Measurements from ENCODE around the gene COMMD1. TPM values are rescaled to one million over a fixed set of nuclear protein-coding genes. Genes with fewer than 3 reads are reported as not detected.

COMMD1 gene
- polyA plus RNA-seq, 3 donors from 2014 or later: 69.3 to 82.1 (median 78.9) TPM

DNA sequence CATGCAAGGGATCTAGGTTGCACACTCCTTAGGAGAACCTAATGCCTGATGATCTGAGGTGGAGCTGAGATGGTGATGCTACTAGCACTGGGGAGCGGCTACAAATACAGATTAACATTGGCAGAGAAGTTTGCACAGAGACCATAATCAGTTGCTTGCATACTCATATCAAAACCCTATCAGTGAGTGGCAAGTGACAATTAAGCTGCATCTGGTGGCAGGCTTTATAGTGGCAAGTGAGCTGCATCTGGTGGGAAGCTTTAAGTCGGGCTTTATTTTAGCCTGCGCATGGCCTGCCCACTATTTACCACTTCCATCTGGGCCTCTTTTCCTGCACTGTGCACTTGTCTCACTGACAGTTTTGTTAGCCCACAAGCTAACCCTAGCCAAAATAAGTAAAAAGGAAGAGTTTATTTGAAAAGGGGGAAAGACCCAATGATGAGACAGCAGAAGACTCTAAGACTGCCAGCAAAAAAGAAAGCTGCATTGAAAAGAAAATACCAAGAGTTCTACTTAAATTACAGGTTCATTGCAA, 149.5 kb downstream of the COMMD1 start:
- no peak overlapping the region for H3K4me3 Mint-ChIP-seq
- H3K4me1 Mint-ChIP-seq: peaks cover 0 to 18% of the 10 kb centered on the region in 2 donors
- H3K9me3 Mint-ChIP-seq: no peaks in the 10 kb centered on the region
- H3K27ac Mint-ChIP-seq: no peak overlapping the region
- peaks cover 6 to 9% (median 6%) of the 10 kb centered on the region in 3 donors for H3K36me3 Mint-ChIP-seq
- H3K27me3 Mint-ChIP-seq (ENCODE audit: low read depth in 3 of 3): peaks cover 0 to 2% (median 0%) of the 10 kb centered on the region in 3 donors
- no peak for DNase-seq

DNA sequence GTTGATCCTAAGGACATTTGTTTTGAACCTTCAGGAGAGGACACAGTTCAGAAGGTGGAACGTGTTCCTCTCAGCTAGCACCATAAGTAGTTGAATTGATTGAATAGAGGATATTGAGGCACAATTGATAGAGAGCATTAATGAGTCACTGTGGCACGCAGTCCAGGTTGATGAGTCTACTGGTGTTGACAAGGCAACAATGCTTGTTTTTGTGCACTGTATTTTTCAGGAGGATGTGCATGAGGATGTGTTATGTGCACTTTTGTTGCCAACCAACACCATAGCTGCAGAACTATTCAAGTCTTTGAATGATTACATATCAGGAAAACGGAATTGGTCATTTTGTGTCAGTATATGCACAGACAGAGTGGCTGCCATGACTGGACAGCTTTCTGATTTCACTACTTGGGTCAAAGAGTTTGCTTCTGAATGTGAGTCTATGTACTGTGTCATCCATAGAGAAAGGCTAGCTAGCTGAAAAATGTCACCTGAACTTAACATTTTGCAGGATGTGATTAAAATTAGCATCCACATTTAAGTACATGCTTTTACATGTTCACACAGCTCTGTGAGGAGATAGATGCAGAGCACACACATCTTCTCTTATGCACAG, 150.4 kb downstream of the COMMD1 start:
- peaks cover 0 to 2% (median 0%) of the 10 kb centered on the region in 3 donors for H3K27me3 Mint-ChIP-seq (ENCODE audit: low read depth in 3 of 3)
- no peak overlapping the region for H3K27ac Mint-ChIP-seq
- H3K36me3 Mint-ChIP-seq: peaks cover 9 to 14% (median 12%) of the 10 kb centered on the region in 3 donors
- peaks cover 0 to 1% (median 0%) of the 10 kb centered on the region in 6 donors for H3K9me3 Mint-ChIP-seq
- no peak overlapping the region for H3K4me3 Mint-ChIP-seq
- H3K4me1 Mint-ChIP-seq: peaks cover 0 to 18% of the 10 kb centered on the region in 2 donors
- DNase-seq: no peak

DNA sequence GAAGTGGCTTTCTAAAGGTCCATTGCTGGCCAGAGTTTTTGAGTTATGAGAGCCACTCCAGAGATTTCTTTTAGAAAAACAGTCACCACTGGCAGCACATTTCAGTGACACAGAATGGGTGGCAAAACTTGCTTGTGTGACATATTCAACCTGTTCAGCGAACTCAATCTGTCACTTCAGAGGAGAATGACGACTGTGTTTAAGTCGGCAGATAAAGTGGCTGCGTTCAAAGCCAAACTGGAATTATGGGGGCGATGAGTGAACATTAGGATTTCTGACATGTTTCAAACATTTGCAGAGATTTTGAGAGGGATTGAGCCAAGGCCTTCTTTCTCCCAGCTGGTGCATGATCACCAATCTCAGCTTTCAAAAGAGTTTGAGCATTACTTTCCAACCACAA, 150.9 kb downstream of the COMMD1 start:
- DNase-seq: no peak
- H3K27ac Mint-ChIP-seq: no peak overlapping the region
- H3K4me3 Mint-ChIP-seq: no peak overlapping the region
- H3K9me3 Mint-ChIP-seq: peaks cover 0 to 3% (median 0%) of the 10 kb centered on the region in 6 donors
- peaks cover 0 to 2% (median 0%) of the 10 kb centered on the region in 3 donors for H3K27me3 Mint-ChIP-seq (ENCODE audit: low read depth in 3 of 3)
- H3K4me1 Mint-ChIP-seq: peaks cover 0 to 18% of the 10 kb centered on the region in 2 donors
- peaks cover 10 to 18% (median 14%) of the 10 kb centered on the region in 3 donors for H3K36me3 Mint-ChIP-seq

DNA sequence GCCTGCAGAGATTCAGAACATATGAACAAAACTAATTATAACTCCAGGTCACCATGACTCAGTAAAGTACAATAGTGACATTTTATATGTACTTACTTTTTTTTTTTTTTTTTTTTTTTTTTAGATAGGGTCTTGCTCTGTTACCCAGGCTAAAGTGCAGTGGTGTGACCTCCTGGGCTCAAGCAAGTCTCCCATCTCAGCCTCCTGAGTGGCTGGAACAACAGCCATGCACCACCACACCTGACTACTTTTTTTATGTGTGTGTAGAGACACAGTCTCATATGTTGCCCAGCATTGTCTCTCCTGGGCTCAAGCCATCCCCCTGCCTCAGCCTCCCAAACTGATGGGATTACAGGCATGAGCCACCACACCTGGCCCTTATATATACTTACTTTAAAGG, 159.8 kb downstream of the COMMD1 start:
- peaks cover 2 to 4% of the 10 kb centered on the region in 2 donors for H3K4me1 Mint-ChIP-seq
- peaks cover 0 to 1% (median 0%) of the 10 kb centered on the region in 3 donors for H3K27me3 Mint-ChIP-seq (ENCODE audit: low read depth in 3 of 3)
- peaks cover 0 to 3% (median 0%) of the 10 kb centered on the region in 6 donors for H3K9me3 Mint-ChIP-seq
- peaks cover 8 to 17% (median 13%) of the 10 kb centered on the region in 3 donors for H3K36me3 Mint-ChIP-seq
- no peak overlapping the region for H3K27ac Mint-ChIP-seq
- no peak overlapping the region for H3K4me3 Mint-ChIP-seq
- DNase-seq: no peak

DNA sequence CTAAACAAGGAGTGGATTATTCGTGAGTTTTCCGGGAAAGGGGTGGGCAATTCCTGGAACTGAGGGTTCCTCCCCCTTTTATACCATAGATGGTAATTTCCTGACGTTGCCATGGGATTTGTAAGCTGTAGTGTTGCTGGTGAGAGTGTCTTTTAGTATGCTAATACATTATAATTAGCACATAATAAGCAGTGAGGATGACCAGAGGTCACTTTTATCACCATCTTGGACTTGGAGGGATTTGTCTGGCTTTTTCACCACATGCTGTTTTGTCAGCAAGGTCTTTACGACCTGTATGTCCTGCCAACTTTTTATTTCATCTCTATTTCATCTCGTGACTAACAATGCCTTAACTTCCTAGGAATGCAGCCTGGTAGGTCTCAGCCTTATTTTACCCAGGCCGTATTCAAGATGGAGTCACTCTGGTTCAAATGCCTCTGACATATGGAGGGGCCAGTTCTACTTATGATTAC, 165.7 kb downstream of the COMMD1 start:
- no peak for DNase-seq
- H3K27ac Mint-ChIP-seq: peak overlapping the region in 1 of 6 donors; percentile 7
- H3K36me3 Mint-ChIP-seq: peaks cover 3 to 12% (median 7%) of the 10 kb centered on the region in 3 donors
- peaks cover 18 to 37% of the 10 kb centered on the region in 2 donors for H3K4me1 Mint-ChIP-seq
- H3K9me3 Mint-ChIP-seq: no peaks in the 10 kb centered on the region
- no peak overlapping the region for H3K4me3 Mint-ChIP-seq
- H3K27me3 Mint-ChIP-seq (ENCODE audit: low read depth in 3 of 3): peaks cover 0 to 2% (median 1%) of the 10 kb centered on the region in 3 donors

DNA sequence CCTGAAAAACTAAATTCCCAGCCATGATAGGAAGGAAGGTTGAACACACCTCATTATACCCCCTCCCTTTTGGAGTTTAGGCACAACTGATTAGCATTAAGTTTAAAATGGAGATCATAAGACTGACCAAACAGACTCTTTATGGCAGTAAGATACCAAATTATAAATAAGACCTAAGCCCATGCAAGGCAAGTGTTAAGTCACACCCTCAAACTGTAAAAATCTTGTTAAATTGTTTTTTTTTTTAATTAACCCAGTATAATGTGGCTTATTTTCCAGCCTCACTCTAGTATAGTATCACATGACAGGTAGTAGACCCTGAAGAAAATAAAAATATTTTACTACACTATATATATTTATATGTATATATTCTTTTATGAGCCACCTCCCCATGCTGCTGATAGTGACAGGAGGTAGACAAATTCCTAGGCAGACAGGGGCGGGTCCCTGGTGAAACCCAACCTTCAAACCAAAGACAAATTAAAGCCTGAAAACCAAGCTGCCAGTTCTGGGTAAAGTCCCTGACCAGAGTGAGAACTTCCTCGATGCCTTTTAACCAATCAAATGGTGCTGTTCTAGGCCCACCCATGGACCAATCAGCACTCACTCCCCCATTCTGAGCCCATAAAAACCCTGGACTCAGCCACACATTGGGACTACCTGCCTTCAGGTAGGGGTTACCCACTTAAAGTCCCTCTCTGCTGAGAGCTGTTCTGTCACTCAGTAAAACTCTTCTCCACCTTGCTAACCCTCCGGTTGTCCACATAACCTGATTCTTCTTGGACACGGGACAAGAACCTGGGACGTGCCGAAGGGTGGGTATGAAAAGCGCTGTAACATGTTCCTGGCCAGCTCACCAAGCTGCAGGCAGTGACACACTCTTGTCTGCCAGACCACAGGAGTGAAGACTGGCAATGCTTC, 166.5 kb downstream of the COMMD1 start:
- Mint-ChIP-seq H3K36me3 (peaks cover 3 to 12% (median 7%) of the 10 kb centered on the region in 3 donors), H3K4me1 (peaks cover 18 to 37% of the 10 kb centered on the region in 2 donors), H3K27ac (peak overlapping the region in 1 of 6 donors; percentile 67), H3K9me3 (no peaks in the 10 kb centered on the region), H3K4me3 (peak overlapping the region in 2 of 5 donors; percentile 10 to 19), H3K27me3 (ENCODE audit: low read depth in 3 of 3) (peaks cover 0 to 2% (median 1%) of the 10 kb centered on the region in 3 donors)
- DNase-seq: peak in 1 of 3 donors; percentile 3

DNA sequence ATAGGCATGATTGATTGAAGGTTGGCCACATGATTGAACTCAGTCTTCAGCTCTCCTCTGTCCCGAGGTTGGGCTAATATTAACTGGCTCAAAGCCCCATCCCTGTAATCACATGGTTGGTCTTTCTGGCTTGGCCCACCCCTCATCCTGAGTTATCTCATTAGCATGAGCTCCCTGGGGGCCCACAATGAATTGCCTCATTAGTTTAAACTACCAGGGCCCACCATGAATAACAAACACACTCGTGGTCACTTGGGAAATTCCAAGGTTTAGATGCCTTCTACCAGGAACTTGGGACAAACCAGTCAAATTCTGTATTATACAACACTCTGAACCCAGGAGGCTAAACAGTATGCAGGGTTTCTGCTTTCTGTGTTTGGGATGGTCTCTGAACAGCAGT, 168.8 kb downstream of the COMMD1 start:
- peaks cover 0 to 2% (median 0%) of the 10 kb centered on the region in 3 donors for H3K27me3 Mint-ChIP-seq (ENCODE audit: low read depth in 3 of 3)
- no peak overlapping the region for H3K4me3 Mint-ChIP-seq
- H3K27ac Mint-ChIP-seq: peak overlapping the region in 1 of 6 donors; percentile 17
- no peak for DNase-seq
- H3K9me3 Mint-ChIP-seq: no peaks in the 10 kb centered on the region
- peaks cover 18 to 37% of the 10 kb centered on the region in 2 donors for H3K4me1 Mint-ChIP-seq
- H3K36me3 Mint-ChIP-seq: peaks cover 3 to 8% (median 4%) of the 10 kb centered on the region in 3 donors

DNA sequence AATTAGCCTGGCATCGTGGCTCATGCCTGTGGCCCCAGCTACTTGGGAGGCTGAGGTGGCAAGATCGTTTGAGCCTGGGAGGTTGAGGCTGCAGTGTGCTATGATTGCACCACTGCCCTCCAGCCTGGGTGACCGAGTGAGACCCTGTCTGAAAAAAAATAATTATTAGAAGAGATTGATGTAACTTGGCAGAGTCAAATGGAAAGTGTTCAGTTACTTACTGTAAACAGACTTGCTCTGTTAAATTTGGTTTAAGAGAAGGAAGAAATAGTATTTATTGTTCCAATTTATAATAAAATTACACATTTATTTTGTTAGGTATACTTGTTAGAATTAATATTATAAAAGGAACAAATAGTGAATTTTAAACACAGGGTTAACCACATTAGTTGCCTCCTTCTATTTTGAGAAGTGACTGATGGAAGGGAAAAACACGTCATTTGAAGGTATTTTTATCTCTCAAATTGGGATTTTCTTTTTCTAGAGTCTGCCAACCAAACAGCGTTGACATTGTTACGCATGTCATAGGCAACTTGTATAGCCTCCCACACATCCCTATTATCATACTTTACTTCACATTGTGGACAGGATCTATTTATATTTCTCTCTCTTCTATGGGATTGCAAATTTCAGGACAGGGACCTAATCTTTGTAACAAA, 171.6 kb downstream of the COMMD1 start:
- no peak overlapping the region for H3K27ac Mint-ChIP-seq
- peaks cover 3 to 8% (median 4%) of the 10 kb centered on the region in 3 donors for H3K36me3 Mint-ChIP-seq
- DNase-seq: no peak
- H3K4me3 Mint-ChIP-seq: no peak overlapping the region
- peaks cover 0 to 2% (median 0%) of the 10 kb centered on the region in 3 donors for H3K27me3 Mint-ChIP-seq (ENCODE audit: low read depth in 3 of 3)
- H3K4me1 Mint-ChIP-seq: peaks cover 7 to 15% of the 10 kb centered on the region in 2 donors
- H3K9me3 Mint-ChIP-seq: no peaks in the 10 kb centered on the region

DNA sequence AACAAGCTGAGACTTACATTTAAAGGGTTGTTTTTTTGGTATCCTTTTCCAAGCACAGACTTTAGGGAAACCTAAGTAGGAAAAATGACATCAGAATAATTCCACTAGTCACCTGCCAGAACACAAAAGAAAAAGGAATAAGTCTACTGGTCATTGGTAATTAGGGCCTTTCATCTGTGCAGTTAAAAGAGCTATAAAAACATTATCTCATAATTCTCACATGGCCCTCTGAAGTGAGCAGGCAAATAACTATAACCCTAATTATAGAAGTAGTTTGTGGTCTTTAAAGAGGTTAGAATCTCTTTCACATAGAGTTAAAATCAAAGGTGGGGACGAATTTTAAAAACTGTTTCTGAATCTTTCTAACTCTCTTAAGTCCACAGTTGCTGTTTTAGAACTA, 179.3 kb downstream of the COMMD1 start:
- Mint-ChIP-seq H3K9me3 (no peaks in the 10 kb centered on the region), H3K27ac (no peak overlapping the region), H3K4me3 (no peak overlapping the region), H3K36me3 (no peaks in the 10 kb centered on the region), H3K4me1 (no peaks in the 10 kb centered on the region), H3K27me3 (ENCODE audit: low read depth in 3 of 3) (no peaks in the 10 kb centered on the region)
- DNase-seq: no peak

DNA sequence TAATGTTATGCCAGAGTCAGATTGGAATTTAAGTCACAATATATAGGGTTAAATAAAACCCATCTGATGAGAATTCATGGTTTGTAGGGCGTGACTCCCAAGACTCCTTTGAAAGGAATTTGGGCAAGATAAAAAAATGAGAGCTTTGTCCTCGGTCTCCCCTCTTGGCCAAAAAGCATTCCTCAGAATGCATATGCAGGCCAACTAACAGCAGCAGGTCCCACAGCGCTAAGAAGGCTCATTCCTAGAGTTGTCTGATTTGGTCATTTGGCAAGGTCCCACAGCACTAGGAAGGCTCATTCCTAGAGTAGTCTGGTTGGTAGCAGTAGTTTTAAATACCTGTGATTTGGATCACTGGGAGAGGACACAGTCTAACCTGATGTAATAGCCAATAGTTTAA, 184.2 kb downstream of the COMMD1 start:
- peaks cover 0 to 5% (median 0%) of the 10 kb centered on the region in 3 donors for H3K36me3 Mint-ChIP-seq
- DNase-seq: no peak
- H3K4me1 Mint-ChIP-seq: no peaks in the 10 kb centered on the region
- H3K27ac Mint-ChIP-seq: no peak overlapping the region
- no peaks in the 10 kb centered on the region for H3K9me3 Mint-ChIP-seq
- no peak overlapping the region for H3K4me3 Mint-ChIP-seq
- no peaks in the 10 kb centered on the region for H3K27me3 Mint-ChIP-seq (ENCODE audit: low read depth in 3 of 3)

DNA sequence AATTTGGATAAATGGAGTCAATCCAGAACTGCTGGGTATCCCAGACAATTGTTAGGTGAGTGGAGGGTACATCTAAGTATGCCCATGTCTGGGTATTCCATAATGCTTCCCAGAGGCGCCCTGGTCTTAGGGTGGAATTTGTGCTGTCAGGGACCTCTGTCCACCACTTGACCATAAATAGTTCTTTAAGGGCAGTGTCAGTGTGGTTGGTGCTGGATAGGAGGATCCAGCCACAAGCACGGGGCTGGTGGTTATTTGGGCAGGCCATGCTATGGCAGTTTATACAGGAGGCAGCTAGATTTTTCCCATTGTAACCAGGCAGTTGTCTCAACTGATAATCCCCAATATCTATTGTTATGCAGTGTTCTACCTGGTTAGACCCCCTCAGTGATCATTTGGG, 186.0 kb downstream of the COMMD1 start:
- no peak overlapping the region for H3K27ac Mint-ChIP-seq
- H3K36me3 Mint-ChIP-seq: peaks cover 0 to 5% (median 0%) of the 10 kb centered on the region in 3 donors
- DNase-seq: no peak
- H3K9me3 Mint-ChIP-seq: no peaks in the 10 kb centered on the region
- no peak overlapping the region for H3K4me3 Mint-ChIP-seq
- no peaks in the 10 kb centered on the region for H3K4me1 Mint-ChIP-seq
- H3K27me3 Mint-ChIP-seq (ENCODE audit: low read depth in 3 of 3): no peaks in the 10 kb centered on the region

DNA sequence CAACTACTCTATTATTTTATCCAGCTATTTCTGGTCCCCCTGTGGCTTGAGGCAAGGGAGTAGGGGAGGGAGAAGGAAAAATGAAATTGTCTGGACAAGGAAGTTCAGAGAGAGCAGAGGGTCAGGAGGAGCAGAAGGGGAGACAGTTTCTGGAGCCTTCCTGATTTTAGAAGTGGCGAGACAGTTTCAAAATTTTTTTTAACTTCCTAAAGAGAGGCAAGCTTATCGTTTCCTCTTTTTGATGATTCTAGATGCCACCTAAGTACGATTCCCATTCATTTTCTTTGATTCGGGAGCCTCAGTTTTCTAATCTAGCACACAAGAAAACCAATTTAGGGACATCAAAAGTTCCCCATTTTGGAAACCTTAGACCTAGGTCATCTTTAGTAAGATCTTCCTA, 193.6 kb downstream of the COMMD1 start:
- H3K4me3 Mint-ChIP-seq: peak overlapping the region in 1 of 5 donors; percentile 15
- no peak for DNase-seq
- H3K27me3 Mint-ChIP-seq (ENCODE audit: low read depth in 3 of 3): no peaks in the 10 kb centered on the region
- H3K9me3 Mint-ChIP-seq: no peaks in the 10 kb centered on the region
- peak overlapping the region in 1 of 6 donors; percentile 47 for H3K27ac Mint-ChIP-seq
- H3K4me1 Mint-ChIP-seq: peaks cover 2 to 7% of the 10 kb centered on the region in 2 donors
- no peaks in the 10 kb centered on the region for H3K36me3 Mint-ChIP-seq

DNA sequence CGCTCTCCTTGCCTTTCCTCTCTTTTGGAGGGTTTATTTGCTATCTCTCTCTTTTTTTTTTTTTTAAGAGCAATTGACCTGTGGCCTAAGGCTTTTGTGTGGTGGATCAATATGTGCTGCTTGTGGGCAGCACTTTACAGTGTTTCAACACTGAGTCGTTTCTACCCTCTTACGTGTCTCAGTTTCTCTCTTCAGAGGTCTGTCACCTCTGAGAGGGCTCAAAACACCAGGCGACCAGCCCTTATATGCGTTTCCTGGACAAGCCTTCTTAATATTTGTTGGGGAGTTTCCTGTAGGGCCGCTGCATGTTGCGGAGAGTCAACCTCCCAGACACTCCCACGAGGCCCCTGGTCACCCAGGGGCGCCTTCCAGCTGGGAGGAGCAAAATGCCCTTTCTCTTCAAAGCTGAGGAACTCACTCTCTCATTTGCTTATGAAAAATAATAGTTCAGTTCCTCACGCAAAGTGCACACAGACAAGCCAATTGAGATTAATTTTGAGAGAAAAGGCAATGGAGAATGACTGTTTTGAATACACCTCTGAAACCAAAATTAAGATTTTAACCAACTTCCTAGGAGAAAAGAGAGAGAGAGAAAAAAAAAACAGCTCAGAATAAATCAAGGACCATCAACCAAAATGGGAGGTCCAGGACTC, 194.2 kb downstream of the COMMD1 start:
- Mint-ChIP-seq H3K27me3 (ENCODE audit: low read depth in 3 of 3) (no peaks in the 10 kb centered on the region), H3K4me1 (peaks cover 2 to 7% of the 10 kb centered on the region in 2 donors), H3K27ac (peak overlapping the region in 1 of 6 donors; percentile 47), H3K9me3 (no peaks in the 10 kb centered on the region), H3K36me3 (no peaks in the 10 kb centered on the region), H3K4me3 (peak overlapping the region in 1 of 5 donors; percentile 15)
- no peak for DNase-seq
